ENCODE results near the gene ANKDD1B.

DNA sequence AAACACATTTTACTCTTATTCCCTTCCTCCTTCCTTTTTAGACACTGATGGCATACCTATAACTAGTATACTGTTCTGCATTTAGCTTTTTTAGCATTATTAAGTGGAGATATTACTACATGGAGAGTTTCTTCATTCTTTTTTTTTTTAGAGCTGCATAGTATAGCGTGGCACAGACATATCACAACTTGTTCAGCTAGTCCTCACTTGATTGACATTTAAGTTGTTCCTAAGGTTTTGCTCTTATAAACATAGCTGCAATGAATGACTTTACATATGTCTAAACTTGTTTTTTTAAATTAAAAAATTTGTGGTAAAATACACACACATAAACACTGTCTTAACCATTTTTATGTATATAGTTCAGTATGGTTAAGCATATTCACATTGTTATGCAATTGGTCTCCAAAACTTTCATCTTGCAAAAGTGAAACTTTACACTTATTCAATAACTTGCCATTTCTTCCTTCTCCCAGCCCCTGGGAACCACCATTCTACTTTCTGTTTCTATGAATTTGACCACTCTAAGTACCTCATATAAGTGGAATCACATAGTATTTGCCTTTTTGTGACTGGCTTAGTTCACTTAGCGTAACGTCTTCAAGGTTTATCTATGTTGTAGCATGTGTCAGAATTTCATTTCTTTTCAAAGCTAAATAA lies 48.7 kb downstream of the ANKDD1B start:
- TF ChIP-seq, protein P1, sequence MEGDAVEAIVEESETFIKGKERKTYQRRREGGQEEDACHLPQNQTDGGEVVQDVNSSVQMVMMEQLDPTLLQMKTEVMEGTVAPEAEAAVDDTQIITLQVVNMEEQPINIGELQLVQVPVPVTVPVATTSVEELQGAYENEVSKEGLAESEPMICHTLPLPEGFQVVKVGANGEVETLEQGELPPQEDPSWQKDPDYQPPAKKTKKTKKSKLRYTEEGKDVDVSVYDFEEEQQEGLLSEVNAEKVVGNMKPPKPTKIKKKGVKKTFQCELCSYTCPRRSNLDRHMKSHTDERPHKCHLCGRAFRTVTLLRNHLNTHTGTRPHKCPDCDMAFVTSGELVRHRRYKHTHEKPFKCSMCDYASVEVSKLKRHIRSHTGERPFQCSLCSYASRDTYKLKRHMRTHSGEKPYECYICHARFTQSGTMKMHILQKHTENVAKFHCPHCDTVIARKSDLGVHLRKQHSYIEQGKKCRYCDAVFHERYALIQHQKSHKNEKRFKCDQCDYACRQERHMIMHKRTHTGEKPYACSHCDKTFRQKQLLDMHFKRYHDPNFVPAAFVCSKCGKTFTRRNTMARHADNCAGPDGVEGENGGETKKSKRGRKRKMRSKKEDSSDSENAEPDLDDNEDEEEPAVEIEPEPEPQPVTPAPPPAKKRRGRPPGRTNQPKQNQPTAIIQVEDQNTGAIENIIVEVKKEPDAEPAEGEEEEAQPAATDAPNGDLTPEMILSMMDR (conservative IDR thresholded peaks at IDR 0.05 in 1 of 2, IDR thresholded peaks at IDR 0.05 in 1 of 2; ENCODE audit: low read depth in 1 of 2, low read length in 2 of 2) = no peak
- TF ChIP-seq EZH2 (IDR thresholded peaks at IDR 0.05; ENCODE audit: low read length, missing control alignments) = no peak

Data from fibroblast of lung (primary cell).